22Rv1 (cell line): ENCODE measurements around the gene TNRC18.

Experiments
- ZFX ChIP-seq: fragments of 450-650 bp; IDR thresholded peaks from 2 replicates; pipeline ENCODE4 v1.6.1; 2017; ENCODE audit warnings: antibody characterized with exemption, borderline replicate concordance
- TF ChIP-seq, protein P1 (sequence below): fragments of 450-650 bp; IDR thresholded peaks from 2 replicates; pipeline ENCODE4 v1.5.1; 2017; ENCODE audit warnings: mild to moderate bottlenecking

DNA sequence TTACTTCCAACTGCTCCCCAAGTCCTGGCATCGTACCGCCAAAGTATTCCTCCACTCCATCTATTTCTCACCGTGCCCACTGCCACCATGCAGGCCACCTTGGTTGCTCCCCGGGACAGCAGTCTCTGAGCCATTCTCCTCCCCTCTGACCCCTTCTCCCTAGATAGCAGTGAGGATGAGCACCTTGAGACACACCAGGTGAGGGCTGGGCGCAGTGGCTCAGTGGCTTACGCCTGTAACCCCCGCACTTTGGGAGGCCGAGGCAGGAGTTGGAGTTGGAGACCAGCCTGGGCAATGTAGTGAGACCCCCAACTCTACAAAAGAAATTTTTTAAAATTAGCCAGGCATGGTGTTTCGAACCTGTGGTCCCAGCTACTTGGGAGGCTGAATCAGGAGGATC, 136.7 kb downstream of the TNRC18 start:
- TF ChIP-seq, protein P1, sequence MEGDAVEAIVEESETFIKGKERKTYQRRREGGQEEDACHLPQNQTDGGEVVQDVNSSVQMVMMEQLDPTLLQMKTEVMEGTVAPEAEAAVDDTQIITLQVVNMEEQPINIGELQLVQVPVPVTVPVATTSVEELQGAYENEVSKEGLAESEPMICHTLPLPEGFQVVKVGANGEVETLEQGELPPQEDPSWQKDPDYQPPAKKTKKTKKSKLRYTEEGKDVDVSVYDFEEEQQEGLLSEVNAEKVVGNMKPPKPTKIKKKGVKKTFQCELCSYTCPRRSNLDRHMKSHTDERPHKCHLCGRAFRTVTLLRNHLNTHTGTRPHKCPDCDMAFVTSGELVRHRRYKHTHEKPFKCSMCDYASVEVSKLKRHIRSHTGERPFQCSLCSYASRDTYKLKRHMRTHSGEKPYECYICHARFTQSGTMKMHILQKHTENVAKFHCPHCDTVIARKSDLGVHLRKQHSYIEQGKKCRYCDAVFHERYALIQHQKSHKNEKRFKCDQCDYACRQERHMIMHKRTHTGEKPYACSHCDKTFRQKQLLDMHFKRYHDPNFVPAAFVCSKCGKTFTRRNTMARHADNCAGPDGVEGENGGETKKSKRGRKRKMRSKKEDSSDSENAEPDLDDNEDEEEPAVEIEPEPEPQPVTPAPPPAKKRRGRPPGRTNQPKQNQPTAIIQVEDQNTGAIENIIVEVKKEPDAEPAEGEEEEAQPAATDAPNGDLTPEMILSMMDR = no peak
- no peak for TF ChIP-seq ZFX
